HepG2 (cell line): Measurements from ENCODE around the gene CHCHD6.

ENCODE experiments used
- CTCF ChIP-seq: sonication (generic); formaldehyde crosslinking; IDR thresholded peaks from 2 replicates; pipeline ENCODE4 v1.5.0; 2020; ENCODE audit warnings: mild to moderate bottlenecking, missing genetic modification reagents, moderate library complexity
- GTF2F1 ChIP-seq: fragments of 150-350 bp; IDR thresholded peaks from 2 replicates; pipeline ENCODE4 v1.6.1; 2014; ENCODE audit warnings: low read length
- IRF2 ChIP-seq: IDR thresholded peaks from 2 replicates; pipeline ENCODE4 v1.6.1; 2018; ENCODE audit warnings: missing genetic modification reagents, missing compliant biosample characterization
- PBX3 ChIP-seq: sonication (generic); formaldehyde crosslinking; IDR thresholded peaks from 2 replicates; pipeline ENCODE4 v1.8.1; 2023; ENCODE audit warnings: missing genetic modification reagents, inconsistent platforms, borderline replicate concordance
- POLR2A ChIP-seq, 2 experiments: IDR thresholded peaks; 2 replicates each; pipeline ENCODE4 v1.6.1; 2011; ENCODE audit warnings: low read depth in 2 of 2, low read length in 2 of 2, mild to moderate bottlenecking in 1 of 2, moderate library complexity in 1 of 2; ENCODE audit not compliant: insufficient read depth in 1 of 2
- ZBTB44 ChIP-seq: sonication (generic); formaldehyde crosslinking; IDR thresholded peaks from 2 replicates; pipeline ENCODE4 v1.4.0; 2020; ENCODE audit warnings: missing genetic modification reagents
- ZNF777 ChIP-seq: sonication (generic); formaldehyde crosslinking; IDR thresholded peaks from 2 replicates; pipeline ENCODE4 v1.4.0; 2020; ENCODE audit warnings: missing genetic modification reagents

GRCh38 chr3:126889276-126890201, 185.5 kb downstream of the CHCHD6 start:
- TF ChIP-seq CTCF (CRISPR knock-in tag) (no peak), PBX3 (CRISPR knock-in tag) (no peak), IRF2 (CRISPR knock-in tag) (no peak), POLR2A (IDR thresholded peaks at IDR 0.05; ENCODE audit: insufficient read depth in 1 of 2, low read depth in 2 of 2, low read length in 2 of 2) (no peak), ZBTB44 (no peak), GTF2F1 (no peak), ZNF777 (no peak)
